HG03108 (cell line): ENCODE data around the gene SPART.
"Not testable (repeated sequence)": the region's sequence is repeated elsewhere in the genome, so short reads cannot be mapped to it uniquely, and the experiment has no call there.

Source experiments
- ATAC-seq: cut with Tn5 transposase; IDR thresholded peaks from one replicate; pipeline ENCODE4 v1.9.1; 2021; ENCODE audit warnings: moderate library complexity; ENCODE audit not compliant: unreplicated experiment

The SPART gene

DNA sequence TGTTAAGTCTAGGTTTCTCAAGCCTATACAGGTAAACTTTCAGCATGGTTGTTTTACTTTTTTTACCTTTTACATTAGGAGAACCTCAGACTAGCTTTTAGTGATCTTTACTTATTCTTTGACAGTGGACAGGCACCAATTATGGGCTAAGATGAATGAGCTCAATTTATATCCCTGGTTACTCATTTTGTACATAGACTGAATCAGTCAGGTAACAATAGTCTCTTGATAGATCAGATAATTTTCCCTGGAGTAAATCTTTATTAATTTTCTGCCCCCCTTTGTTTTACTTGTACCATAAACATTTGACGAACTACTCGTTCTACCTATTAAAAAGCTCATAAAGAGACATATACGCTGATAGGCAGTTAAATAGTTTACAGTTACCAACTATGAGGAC is 22.8 kb downstream of the SPART start:
- ATAC-seq = no peak

DNA sequence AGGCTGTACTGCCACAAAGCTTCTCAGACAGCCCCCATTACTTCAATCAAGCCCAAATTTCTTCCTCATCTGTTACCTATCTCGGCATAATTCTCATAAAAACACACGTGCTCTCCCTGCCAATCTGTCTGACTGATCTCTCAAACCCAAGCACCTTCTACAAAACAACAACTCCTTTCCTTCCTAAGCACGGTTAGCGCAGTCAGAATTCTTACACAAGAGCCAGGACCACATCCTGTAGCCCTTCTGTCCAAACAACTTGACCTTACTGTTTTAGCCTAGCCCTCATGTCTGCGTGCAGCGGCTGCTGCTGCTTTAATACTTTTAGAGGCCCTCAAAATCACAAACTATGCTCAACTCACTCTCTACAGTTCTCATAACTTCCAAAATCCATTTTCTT is 26.4 kb downstream of the SPART start:
- not testable (repeated sequence) for ATAC-seq

DNA sequence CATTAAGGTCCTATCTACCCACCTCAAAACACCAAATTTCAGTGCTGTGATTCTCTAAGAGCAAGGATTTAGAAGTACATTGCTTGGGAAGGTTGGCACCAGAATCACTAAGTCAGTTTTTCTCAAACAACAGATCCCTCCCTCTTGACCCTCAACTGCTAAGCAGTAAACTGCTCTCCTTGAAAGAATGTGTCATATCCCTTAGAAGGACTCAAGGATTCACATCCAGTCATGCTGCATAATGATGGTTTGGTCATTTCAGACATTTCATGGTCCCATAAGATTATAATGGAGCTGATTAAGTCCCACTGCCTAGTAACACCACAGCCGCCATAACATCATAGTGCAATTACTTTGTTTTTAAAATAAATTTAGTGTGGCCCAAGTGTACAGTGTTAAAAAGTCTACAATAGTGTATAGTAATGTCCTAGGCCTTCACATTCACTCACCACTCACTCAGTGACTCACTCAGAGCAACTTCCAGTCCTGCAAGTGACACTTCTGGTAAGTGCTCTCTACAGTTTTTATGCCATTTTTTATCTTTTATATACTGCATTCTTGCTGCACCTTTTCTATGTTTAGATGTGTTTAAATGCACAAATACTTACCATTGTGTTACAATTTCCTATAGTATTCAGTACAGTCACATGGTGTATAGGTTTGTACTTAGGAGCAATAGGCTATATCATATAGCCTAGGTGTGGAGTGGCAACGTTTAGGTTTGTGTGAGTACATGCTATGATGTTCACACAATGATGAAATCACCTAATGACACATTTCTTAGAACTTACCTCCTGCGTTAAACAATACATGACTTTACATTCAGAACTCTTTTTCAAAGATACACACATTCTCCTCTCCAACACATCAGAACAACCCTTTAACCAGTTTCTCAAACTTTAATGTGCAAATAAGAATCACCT is 32.9 kb downstream of the SPART start:
- ATAC-seq = no peak

GRCh38 chr13:36310417-36311108 is 35.6 kb downstream of the SPART start:
- ATAC-seq = no peak

DNA sequence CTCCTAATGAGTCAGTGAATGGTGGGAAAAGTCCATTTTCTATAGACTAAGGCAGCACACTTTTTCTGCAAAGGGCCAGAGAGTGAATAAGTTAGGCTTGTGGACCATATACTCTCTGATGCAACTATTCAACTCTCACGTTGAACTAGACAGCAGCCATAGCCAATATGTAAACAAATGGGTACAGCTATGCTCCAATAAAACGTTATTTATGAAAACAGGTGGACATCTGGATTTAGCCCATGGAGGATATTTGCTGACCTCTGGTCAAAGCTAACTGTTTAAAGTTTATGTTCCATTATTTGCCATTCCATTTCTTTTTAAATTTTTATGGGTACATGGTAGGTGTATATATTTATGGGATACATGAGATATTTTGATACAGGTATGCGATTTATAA is 43.9 kb downstream of the SPART start:
- no peak for ATAC-seq

DNA sequence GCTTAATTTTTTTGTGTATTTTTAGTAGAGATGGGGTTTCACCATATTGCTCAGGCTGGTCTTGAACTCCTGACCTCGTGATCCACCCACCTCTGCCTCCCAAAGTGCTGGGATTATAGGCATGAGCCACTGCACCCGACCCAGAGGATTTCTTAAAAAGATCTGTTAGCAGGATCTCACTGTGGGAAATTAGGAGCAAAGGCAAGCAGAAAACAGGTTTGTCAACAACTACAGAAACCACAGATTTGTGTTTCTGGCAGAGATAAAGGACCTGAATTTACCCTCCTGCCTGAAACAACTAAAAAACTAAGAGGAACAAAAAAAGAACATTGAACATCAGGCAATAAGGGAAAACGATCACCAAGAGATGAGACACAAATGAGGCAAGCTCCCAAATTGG is 46.7 kb downstream of the SPART start:
- not testable (repeated sequence) for ATAC-seq

DNA sequence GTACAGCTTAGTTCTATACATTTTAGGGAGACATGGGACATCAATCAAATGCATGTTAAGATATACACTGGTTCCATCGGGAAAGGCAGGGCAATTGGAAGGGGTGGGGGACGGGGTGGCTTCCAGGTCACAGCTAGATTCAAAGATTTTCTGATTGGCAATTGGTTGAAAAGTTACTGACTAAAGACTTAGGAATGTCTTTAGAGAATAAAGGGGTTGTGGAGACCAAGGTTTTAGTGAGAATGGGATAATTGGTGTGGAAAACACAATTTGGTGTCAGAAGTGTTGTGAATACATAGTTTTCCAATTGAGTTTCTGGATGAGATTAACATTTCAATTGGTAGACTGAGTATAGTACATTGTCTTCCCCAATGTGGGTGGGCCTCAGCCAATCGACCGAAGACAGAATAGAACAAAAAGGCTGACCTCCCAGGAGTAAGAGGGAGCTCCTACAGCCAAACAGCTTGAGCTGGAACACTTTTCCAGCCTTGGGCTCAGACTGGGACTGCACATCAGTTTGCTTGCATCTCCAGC is 47.6 kb downstream of the SPART start:
- no peak for ATAC-seq

- no peak for ATAC-seq
Observed at GRCh38 chr13:36297366-36298338, 48.5 kb downstream of the SPART start, which contains the start of gene CCDC169. Gene CCDC169, minus strand, starts transcription at chr13:36297814. Its CDS starts 95 bp downstream, at chr13:36297719.

DNA sequence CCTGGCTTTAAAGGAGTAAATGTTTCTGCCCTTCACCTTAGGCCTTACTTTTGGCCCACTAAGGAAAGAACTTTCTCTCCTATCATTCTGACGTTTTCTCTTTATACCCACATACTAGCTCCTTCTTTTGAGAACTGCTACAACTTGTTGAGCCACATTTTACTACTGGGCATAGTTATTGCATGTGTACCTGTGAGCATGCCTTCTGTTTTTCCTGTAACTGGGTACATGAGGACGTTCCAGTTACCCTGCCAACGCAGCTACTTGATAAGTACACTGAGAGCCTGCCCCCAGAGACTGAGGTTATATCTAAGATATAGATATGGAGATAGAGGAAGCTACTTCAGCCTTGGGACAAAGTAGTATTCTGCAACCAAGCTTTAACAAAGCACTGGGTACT is 52.1 kb downstream of the SPART start:
- no peak for ATAC-seq

- ATAC-seq = no peak
Observed at GRCh38 chr13:36293497-36293896, 52.7 kb downstream of the SPART start.

- no peak for ATAC-seq
Observed at GRCh38 chr13:36288794-36289391, 57.3 kb downstream of the SPART start.

DNA sequence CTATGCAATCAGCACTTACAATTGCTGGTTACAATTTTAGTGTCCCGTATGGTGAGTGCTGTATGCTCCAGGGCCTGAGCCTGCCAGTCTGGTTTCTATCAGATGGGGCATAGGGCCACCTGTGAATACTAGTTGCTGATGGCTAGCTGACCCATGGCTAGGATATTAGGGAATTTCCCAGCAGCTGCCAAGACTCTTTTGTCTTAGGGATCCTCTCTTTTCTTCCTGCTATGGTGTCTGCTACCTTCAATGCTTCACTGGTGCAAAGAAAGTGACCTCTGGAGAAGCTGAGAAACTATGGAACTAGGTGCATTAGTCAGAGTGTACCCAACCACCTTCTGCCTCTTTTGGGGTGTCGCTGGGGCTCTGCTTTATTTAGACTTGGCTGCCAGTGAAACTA is 60.2 kb downstream of the SPART start:
- no peak for ATAC-seq

GRCh38 chr13:36282821-36283432 is 63.3 kb downstream of the SPART start:
- ATAC-seq = no peak

- ATAC-seq = no peak
Observed at GRCh38 chr13:36275190-36276002, 70.8 kb downstream of the SPART start.

- ATAC-seq = no peak
Observed at GRCh38 chr13:36273431-36273830, 72.8 kb downstream of the SPART start.

- no peak for ATAC-seq
Observed at GRCh38 chr13:36261976-36262375, 84.2 kb downstream of the SPART start.

GRCh38 chr13:36261011-36261410 is 85.2 kb downstream of the SPART start:
- no peak for ATAC-seq

DNA sequence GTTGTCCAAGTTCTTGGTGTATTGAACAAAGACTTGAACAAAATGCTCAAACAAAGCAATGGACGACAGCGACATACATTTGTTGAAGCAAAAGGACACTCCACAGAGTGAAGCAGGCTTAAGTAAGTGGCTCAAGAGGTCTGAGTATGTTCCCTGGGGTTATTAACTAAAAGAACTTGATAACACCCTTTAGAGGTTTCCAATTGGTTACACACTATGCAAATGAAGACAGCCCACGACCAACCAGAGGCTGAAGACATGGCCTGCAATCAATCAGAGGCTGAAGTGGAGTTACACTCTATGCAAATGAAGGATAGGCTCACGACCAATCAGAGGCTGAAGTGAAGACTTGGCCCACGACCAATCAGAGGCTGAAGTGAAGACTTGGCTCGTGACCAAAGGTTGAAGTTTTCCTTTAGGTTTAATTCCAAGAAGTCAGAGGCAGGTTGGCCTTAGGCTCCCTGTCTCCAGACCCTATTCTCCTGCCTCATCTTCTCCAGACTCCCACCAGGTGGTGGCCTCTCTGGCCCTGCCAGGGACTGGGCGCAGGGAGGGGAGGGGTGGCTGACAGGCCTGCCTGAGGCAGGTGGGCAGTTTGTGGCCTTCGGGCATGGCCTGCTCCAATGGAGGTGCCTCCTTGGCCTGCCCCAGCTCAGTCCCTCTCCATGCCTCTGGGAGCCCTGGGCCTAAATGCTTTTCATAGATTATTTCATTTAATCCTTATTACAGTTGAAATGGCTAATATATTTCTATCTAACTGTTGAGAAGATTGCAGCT is 86.6 kb downstream of the SPART start:
- no peak for ATAC-seq
